Neural cell (in vitro differentiated cells): Measurements from ENCODE around the gene RGS6.

ENCODE experiments used
- CTCF ChIP-seq: fragments of 450-650 bp; IDR thresholded peaks from 2 replicates; pipeline ENCODE4 v1.5.1; 2014; ENCODE audit warnings: antibody characterized with exemption, mild to moderate bottlenecking, moderate library complexity; ENCODE audit not compliant: poor library complexity, severe bottlenecking
- POLR2AphosphoS5 ChIP-seq: IDR thresholded peaks from 2 replicates; pipeline ENCODE4 v1.6.1; 2012
- RAD21 ChIP-seq: fragments of 450-650 bp; conservative IDR thresholded peaks from 2 replicates; pipeline ENCODE4 v1.6.1; 2014; ENCODE audit warnings: antibody characterized with exemption, mild to moderate bottlenecking, moderate library complexity
- SMC3 ChIP-seq: fragments of 450-650 bp; conservative IDR thresholded peaks from 2 replicates; pipeline ENCODE4 v1.6.1; 2014; ENCODE audit warnings: antibody characterized with exemption, mild to moderate bottlenecking, moderate library complexity; ENCODE audit not compliant: poor library complexity
- TAF1 ChIP-seq: IDR thresholded peaks from 2 replicates; pipeline ENCODE4 v1.6.1; 2012; ENCODE audit warnings: low read depth

- TF ChIP-seq RAD21 (no peak), CTCF (no peak), POLR2AphosphoS5 (no peak), SMC3 (no peak), TAF1 (no peak)
Observed at GRCh38 chr14:72554401-72554800, 622.2 kb downstream of the RGS6 start.
